Psoas muscle (tissue), 8 donors: ENCODE results near the gene POLR3C. TPM values are rescaled to one million over a fixed set of nuclear protein-coding genes. Genes with fewer than 3 reads are reported as not detected.

Source experiments
- ATAC-seq, 4 donors: fragments of 200-7000 bp; cut with Tn5 transposase; one replicate each; pipeline ENCODE4 v1.9.1; 2020; ENCODE audit warnings: moderate library complexity in 3 of 4, mild to moderate bottlenecking in 2 of 4
- DNase-seq, 2 donors: peaks; one replicate each; pipeline ENCODE4 v3.0.0-alpha.2; 2020
- H3K27ac ChIP-seq: fragments of 200-600 bp; one replicate; pipeline ENCODE4 v1.8.0; 2022
- H3K27me3 ChIP-seq, 3 donors: fragments of 200-600 bp in 1 of 3; one replicate each; pipeline versions ENCODE4 v1.6.1 to v1.8.0; 2013 to 2022; ENCODE audit warnings: low read length in 2 of 3, mild to moderate bottlenecking in 2 of 3, moderate library complexity in 1 of 3; ENCODE audit not compliant: insufficient read depth in 3 of 3
- H3K36me3 ChIP-seq, 2 donors: fragments of 200-600 bp in 1 of 2; one replicate each; pipeline versions ENCODE4 v1.6.1 to v1.8.0; 2013 to 2022; ENCODE audit warnings: low read depth in 1 of 2, mild to moderate bottlenecking in 1 of 2, moderate library complexity in 1 of 2; ENCODE audit not compliant: insufficient read depth in 1 of 2
- H3K4me1 ChIP-seq: fragments of 200-600 bp; one replicate; pipeline ENCODE4 v1.8.0; 2022
- H3K4me3 ChIP-seq: fragments of 200-600 bp; one replicate; pipeline ENCODE4 v1.8.0; 2022; ENCODE audit warnings: mild to moderate bottlenecking
- H3K9me3 ChIP-seq: fragments of 200-600 bp; one replicate; pipeline ENCODE4 v1.8.0; 2022
- WGBS, 3 donors: extraction: QIAGEN DNeasy Blood & Tissue Kit; methylation state at CpG; one replicate each; pipeline versions ENCODE4 v1.1.6 to v1.1.7; 2013; 5-methylcytosine and 5-hydroxymethylcytosine counted together
- intact Hi-C, 2 donors: fragments of 100-400 bp; cut with DNase I; formaldehyde crosslinking; loops; one replicate each; pipeline versions ENCODE4 v1.11.0 to v1.14.2; 2022
- polyA plus RNA-seq, 3 donors: library from polyadenylated mRNA; stranded (reverse); fragments of 200-250 nt; gene quantifications; one replicate each; pipeline ENCODE4 v1.2.3, GENCODE V29; 2013
- total RNA-seq, 4 donors: library from RNA; stranded (reverse); fragmentation: NEBNext Ultra II Directional in 2 of 4; extraction: Animal tissue kit (Norgen Biotek cat#: 25700) in 2 of 4; gene quantifications; one replicate each; pipeline versions ENCODE4 v1.2.1 to v1.2.4, GENCODE V29; 2021 to 2023
- TF ChIP-seq, protein P1 (sequence below): fragments of 200-600 bp; IDR thresholded peaks from one replicate; pipeline ENCODE4 v1.8.0; 2022; ENCODE audit warnings: antibody characterized with exemption
- donor health status: healthy with polysubstance abuse.
- donor health status: DM: no; HTN: no; CAD: no; lungs with moderate emphysema.
- donor health status: Bipolar disorder and iron deficiency.
- donor health status: healthy.
- donor health status: DM: yes; HTN: yes; CAD: no.
- donor health status: DM: no; HTN: no; CAD: no.
- donor health status: DM: no; HTN: no; CAD: no.
- donor health status: DM: yes; HTN: yes; CAD: no.

POLR3C gene
- total and polyA plus RNA-seq, 7 donors: 8.6 to 21.8 (median 16.8) TPM

GRCh38 chr1:145857170-145857569, 33.2 kb downstream of the POLR3C start:
- 76 to 78% (median 77%) methylated on average over 3 to 4 of the region's 4 CpGs for WGBS, 3 donors
- ATAC-seq (no peak), DNase-seq (no peak)
- H3K27me3 ChIP-seq: no peaks in the 10 kb centered on the region
- H3K36me3 ChIP-seq: peaks cover 5 to 50% of the 10 kb centered on the region in 2 donors
- H3K9me3 ChIP-seq: no peaks in the 10 kb centered on the region
- peak overlapping the region; percentile 81 for H3K4me3 ChIP-seq
- intact Hi-C loops: loop anchor here in 1 of 2 donors (5.0 kb wide), 1 partner anchor 105 kb away; the partner anchor contains the start of genes ANKRD34A and POLR3GL
- TF ChIP-seq, protein P1, sequence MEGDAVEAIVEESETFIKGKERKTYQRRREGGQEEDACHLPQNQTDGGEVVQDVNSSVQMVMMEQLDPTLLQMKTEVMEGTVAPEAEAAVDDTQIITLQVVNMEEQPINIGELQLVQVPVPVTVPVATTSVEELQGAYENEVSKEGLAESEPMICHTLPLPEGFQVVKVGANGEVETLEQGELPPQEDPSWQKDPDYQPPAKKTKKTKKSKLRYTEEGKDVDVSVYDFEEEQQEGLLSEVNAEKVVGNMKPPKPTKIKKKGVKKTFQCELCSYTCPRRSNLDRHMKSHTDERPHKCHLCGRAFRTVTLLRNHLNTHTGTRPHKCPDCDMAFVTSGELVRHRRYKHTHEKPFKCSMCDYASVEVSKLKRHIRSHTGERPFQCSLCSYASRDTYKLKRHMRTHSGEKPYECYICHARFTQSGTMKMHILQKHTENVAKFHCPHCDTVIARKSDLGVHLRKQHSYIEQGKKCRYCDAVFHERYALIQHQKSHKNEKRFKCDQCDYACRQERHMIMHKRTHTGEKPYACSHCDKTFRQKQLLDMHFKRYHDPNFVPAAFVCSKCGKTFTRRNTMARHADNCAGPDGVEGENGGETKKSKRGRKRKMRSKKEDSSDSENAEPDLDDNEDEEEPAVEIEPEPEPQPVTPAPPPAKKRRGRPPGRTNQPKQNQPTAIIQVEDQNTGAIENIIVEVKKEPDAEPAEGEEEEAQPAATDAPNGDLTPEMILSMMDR: no peak
- peaks cover 5% of the 10 kb centered on the region for H3K4me1 ChIP-seq
- H3K27ac ChIP-seq: no peak overlapping the region

DNA sequence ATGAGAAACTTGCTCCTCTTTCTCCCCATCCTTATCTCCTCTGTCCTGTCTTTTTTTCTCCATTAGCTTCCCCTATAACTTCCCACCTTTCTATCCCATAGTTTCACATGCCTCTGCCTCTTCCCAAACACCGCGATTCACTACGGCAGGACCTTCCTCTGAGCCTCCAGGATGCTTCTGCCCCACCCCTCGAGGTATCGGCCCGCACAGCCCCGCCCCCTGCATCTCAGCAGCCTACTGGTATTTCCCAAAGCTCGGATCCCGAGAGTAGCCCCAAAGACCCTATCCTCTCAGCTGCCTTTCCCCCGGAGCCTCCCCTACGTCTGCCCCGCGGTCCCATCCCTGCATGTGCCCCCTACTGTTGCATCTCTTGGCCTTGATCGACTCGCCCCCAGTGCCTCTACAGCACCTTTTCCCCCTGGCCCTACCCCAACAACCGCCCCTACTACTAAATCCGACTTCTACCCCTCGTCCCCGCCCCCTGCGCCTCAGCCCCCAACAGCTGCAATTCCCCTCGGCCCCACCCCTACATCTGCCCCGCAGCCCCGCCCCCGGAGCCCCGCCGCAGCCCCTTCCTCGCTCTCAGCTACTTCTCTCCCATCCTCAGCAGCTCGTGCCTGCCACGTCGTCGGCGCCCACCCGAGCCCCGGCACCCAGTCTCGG, 34.4 kb downstream of the POLR3C start:
- peak overlapping the region; percentile 88 for H3K27ac ChIP-seq
- ATAC-seq (peak; percentile 5 to 32 (median 17)), DNase-seq (peak in 1 of 2 donors; percentile 67)
- 0 to 1% (median 1%) methylated on average over 25 to 35 of the region's 35 CpGs for WGBS, 3 donors
- H3K4me3 ChIP-seq: peak overlapping the region; percentile 81
- H3K4me1 ChIP-seq: peaks cover 5% of the 10 kb centered on the region
- peaks cover 5 to 38% of the 10 kb centered on the region in 2 donors for H3K36me3 ChIP-seq
- H3K9me3 ChIP-seq: no peaks in the 10 kb centered on the region
- H3K27me3 ChIP-seq: no peaks in the 10 kb centered on the region
- TF ChIP-seq, protein P1: no peak
- intact Hi-C loops: loop anchor here in 1 of 2 donors (5.0 kb wide), 1 partner anchor 104 kb away; the partner anchor contains the start of genes ANKRD34A and POLR3GL

DNA sequence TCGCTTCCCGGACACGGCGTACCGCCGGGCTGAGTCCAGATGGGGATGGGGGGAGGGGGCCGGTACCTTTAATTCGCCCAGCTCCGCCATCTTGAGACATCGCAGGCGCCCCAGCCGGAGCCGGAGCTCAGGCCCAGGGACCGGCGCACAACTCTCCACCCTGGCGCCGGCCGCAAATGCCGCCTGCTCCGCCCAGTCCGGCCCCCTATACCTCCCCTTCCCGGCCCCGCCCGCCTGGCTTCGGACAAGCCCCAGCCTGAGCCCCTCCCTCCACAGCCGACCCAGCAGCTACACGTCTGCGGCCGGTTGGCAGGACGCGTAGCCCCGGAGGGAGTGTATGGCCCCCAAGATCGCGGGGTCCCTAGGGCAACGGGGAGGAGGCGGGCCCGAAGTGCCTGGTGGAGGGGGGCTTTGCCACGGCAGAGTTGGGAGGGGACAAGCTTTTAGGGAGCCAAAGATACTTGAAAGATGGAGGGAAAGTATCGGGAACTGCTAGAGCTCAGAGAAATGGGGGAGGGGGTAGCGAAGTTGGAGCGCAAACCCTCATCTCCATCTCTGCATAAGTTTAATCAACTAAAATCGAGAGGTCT, 35.0 kb downstream of the POLR3C start, which contains the start of gene PIAS3:
Gene PIAS3, minus strand, starts transcription at position 181 of the 590 bp plus-strand sequence. Its CDS starts 91 bp downstream, at position 90.
- peak within 1 kb of the TSS; percentile 88 for H3K27ac ChIP-seq
- 0% methylated on average over 29 to 42 of the region's 42 CpGs for WGBS, 3 donors
- peak; percentile 97 to 98 for DNase-seq
- ATAC-seq: peak; percentile 92 to 95 (median 94)
- intact Hi-C loops: loop anchor here in 1 of 2 donors (5.0 kb wide), 1 partner anchor 103 kb away; the partner anchor contains the start of genes ANKRD34A and POLR3GL
- H3K4me3 ChIP-seq: peak within 1 kb of the TSS; percentile 81
- peaks cover 5 to 32% of the 10 kb centered on the region in 2 donors for H3K36me3 ChIP-seq
- H3K9me3 ChIP-seq: no peaks in the 10 kb centered on the region
- no peaks in the 10 kb centered on the region for H3K27me3 ChIP-seq
- TF ChIP-seq, protein P1: no peak
- H3K4me1 ChIP-seq: peaks cover 5% of the 10 kb centered on the region

DNA sequence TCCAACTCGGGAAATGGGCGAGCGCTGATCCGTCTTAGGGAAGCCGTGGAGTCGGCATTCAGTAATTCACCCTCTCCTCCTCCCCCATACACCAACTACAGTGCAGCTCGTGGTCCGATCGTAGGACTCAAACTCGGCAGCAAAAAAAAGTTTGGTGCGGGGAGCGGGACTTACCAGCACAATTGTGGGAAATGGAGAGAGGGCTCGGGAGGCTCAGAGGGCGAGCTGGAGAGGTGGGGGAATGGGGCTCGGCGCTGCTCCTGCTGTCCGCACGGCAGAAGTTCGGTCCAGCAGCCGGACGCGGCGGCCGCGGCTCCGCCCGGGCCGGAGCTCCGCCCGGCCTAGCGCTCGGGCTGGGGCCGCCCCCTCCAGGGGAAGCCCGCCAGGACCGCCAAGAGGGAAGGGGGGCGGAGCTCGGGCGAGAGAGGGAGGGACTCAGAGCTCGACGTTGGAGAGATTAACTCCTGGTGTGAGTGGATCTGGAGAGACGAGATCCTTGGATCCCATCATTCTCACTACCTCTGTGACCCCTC, 35.6 kb downstream of the POLR3C start:
- Histone ChIP-seq H3K4me1 (peaks cover 5% of the 10 kb centered on the region), H3K27me3 (no peaks in the 10 kb centered on the region), H3K27ac (peak overlapping the region; percentile 88), H3K36me3 (peaks cover 5 to 30% of the 10 kb centered on the region in 2 donors), H3K9me3 (no peaks in the 10 kb centered on the region), H3K4me3 (peak overlapping the region; percentile 81)
- intact Hi-C loops: loop anchor here in 1 of 2 donors (5.0 kb wide), 1 partner anchor 103 kb away; the partner anchor contains the start of genes ANKRD34A and POLR3GL
- TF ChIP-seq, protein P1: no peak
- ATAC-seq (peak; percentile 86 to 88 (median 88)), DNase-seq (peak; percentile 93 to 96)
- 0% methylated on average over 33 to 41 of the region's 41 CpGs for WGBS, 3 donors
